Measurements from ENCODE around the gene TBC1D10B.

TBC1D10B gene

DNA sequence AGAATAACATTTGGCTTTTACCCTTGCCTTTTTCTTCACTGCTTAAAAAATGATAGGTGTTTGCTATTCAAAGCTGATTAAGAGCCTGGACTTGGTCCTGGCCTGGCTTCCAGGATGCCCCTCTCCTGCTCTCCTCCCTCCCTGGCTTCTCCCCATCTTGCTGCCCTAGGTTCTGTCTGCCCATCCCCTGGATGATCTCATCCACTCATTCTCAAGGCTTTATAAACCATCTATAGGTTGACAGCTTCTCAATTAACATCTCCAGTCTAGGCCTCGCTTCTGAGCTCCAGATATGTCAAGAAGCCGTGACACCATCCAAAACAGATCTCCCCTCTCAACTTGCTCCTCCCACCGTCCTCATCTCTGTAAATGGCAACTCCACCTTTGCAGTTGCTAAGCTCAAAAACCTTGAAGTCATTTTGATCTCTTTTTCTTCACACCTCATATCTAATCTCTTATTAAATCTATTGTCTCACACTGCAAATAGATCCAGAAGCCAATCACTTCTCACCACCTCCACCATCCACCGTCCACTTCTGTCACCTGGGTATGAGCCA is 45.8 kb upstream of the TBC1D10B start:
- ChIA-PET POLR2A (no interaction called here), CTCF (interaction anchor here (1.1 to 1.4 kb wide), 4 partner anchors 11 to 48 kb away, joined by 3 to 4 read pairs (median 4); partner anchors contain the start of gene DCTPP1)
- no peak overlapping the region for H3K27ac ChIP-seq (ENCODE audit: insufficient read depth in 1 of 2, low read depth in 1 of 2, low read length in 2 of 2, poor library complexity in 1 of 2, severe bottlenecking in 2 of 2)
- H3K4me1 ChIP-seq (ENCODE audit: control extremely low read depth in 1 of 4, control insufficient read depth in 4 of 4, insufficient read depth in 4 of 4, low read length in 3 of 4): peaks cover 0 to 32% (median 22%) of the 10 kb centered on the region in 4 experiments
- no peak for DNase-seq
- H3K9me3 ChIP-seq (ENCODE audit: control extremely low read depth in 1 of 5, control insufficient read depth in 4 of 5, insufficient read depth in 2 of 5, low read depth in 1 of 5, low read length in 4 of 5): no peaks in the 10 kb centered on the region
- H3K27me3 ChIP-seq (replicated peaks in 2 of 5; ENCODE audit: control insufficient read depth in 4 of 5, insufficient read depth in 5 of 5, low read length in 4 of 5): no peaks in the 10 kb centered on the region
- H3K36me3 ChIP-seq (ENCODE audit: control insufficient read depth in 4 of 4, insufficient read depth in 4 of 4, low read length in 3 of 4): peaks cover 3 to 46% (median 4%) of the 10 kb centered on the region in 4 experiments
- 95% methylated on average over 4 of the region's 4 CpGs for WGBS (ENCODE audit: insufficient coverage)
- no peak overlapping the region for H3K4me3 ChIP-seq (ENCODE audit: control insufficient read depth in 1 of 7, extremely low read depth in 1 of 7, insufficient read depth in 4 of 7, low read depth in 2 of 7, low read length in 6 of 7)

- no peak for DNase-seq
- CTCF ChIA-PET: interaction anchor here (0.6 to 1.3 kb wide), 3 partner anchors 19 to 231 kb away, joined by 3 to 7 read pairs (median 3); partner anchors contain the start of genes CORO1A, SEPTIN1 and ZNF48
- Histone ChIP-seq H3K27ac (ENCODE audit: insufficient read depth in 1 of 2, low read depth in 1 of 2, low read length in 2 of 2, poor library complexity in 1 of 2, severe bottlenecking in 2 of 2) (no peak overlapping the region), H3K4me1 (ENCODE audit: control extremely low read depth in 1 of 4, control insufficient read depth in 4 of 4, insufficient read depth in 4 of 4, low read length in 3 of 4) (peaks cover 0 to 40% (median 28%) of the 10 kb centered on the region in 4 experiments), H3K4me3 (ENCODE audit: control insufficient read depth in 1 of 7, extremely low read depth in 1 of 7, insufficient read depth in 4 of 7, low read depth in 2 of 7, low read length in 6 of 7) (no peak overlapping the region), H3K36me3 (ENCODE audit: control insufficient read depth in 4 of 4, insufficient read depth in 4 of 4, low read length in 3 of 4) (peaks cover 3 to 39% (median 3%) of the 10 kb centered on the region in 4 experiments), H3K27me3 (replicated peaks in 2 of 5; ENCODE audit: control insufficient read depth in 4 of 5, insufficient read depth in 5 of 5, low read length in 4 of 5) (no peaks in the 10 kb centered on the region), H3K9me3 (ENCODE audit: control extremely low read depth in 1 of 5, control insufficient read depth in 4 of 5, insufficient read depth in 2 of 5, low read depth in 1 of 5, low read length in 4 of 5) (no peaks in the 10 kb centered on the region)
- POLR2A ChIA-PET: no interaction called here
- WGBS (ENCODE audit: insufficient coverage): 95% methylated on average over 3 of the region's 5 CpGs
Observed at GRCh38 chr16:30414159-30414558, 43.9 kb upstream of the TBC1D10B start.

- Histone ChIP-seq H3K4me3 (ENCODE audit: control insufficient read depth in 1 of 7, extremely low read depth in 1 of 7, insufficient read depth in 4 of 7, low read depth in 2 of 7, low read length in 6 of 7) (no peak overlapping the region), H3K36me3 (ENCODE audit: control insufficient read depth in 4 of 4, insufficient read depth in 4 of 4, low read length in 3 of 4) (peaks cover 3 to 36% (median 3%) of the 10 kb centered on the region in 4 experiments), H3K9me3 (ENCODE audit: control extremely low read depth in 1 of 5, control insufficient read depth in 4 of 5, insufficient read depth in 2 of 5, low read depth in 1 of 5, low read length in 4 of 5) (no peaks in the 10 kb centered on the region), H3K27ac (ENCODE audit: insufficient read depth in 1 of 2, low read depth in 1 of 2, low read length in 2 of 2, poor library complexity in 1 of 2, severe bottlenecking in 2 of 2) (no peak overlapping the region), H3K4me1 (ENCODE audit: control extremely low read depth in 1 of 4, control insufficient read depth in 4 of 4, insufficient read depth in 4 of 4, low read length in 3 of 4) (peaks cover 0 to 42% (median 31%) of the 10 kb centered on the region in 4 experiments), H3K27me3 (replicated peaks in 2 of 5; ENCODE audit: control insufficient read depth in 4 of 5, insufficient read depth in 5 of 5, low read length in 4 of 5) (no peaks in the 10 kb centered on the region)
- no peak for DNase-seq
- ChIA-PET CTCF (interaction anchor here (0.6 to 8.0 kb wide), 2 partner anchors 17 to 33 kb away, joined by 5 to 97 read pairs; partner anchors contain the start of gene ZNF48), POLR2A (interaction anchor here (0.6 kb wide), 3 partner anchors 84 to 606 kb away, joined by 4 to 7 read pairs (median 4); no protein-coding TSS in a partner anchor)
- 92% methylated on average over 4 of the region's 6 CpGs for WGBS (ENCODE audit: insufficient coverage)
Observed at GRCh38 chr16:30413112-30413806, 43.0 kb upstream of the TBC1D10B start.

DNA sequence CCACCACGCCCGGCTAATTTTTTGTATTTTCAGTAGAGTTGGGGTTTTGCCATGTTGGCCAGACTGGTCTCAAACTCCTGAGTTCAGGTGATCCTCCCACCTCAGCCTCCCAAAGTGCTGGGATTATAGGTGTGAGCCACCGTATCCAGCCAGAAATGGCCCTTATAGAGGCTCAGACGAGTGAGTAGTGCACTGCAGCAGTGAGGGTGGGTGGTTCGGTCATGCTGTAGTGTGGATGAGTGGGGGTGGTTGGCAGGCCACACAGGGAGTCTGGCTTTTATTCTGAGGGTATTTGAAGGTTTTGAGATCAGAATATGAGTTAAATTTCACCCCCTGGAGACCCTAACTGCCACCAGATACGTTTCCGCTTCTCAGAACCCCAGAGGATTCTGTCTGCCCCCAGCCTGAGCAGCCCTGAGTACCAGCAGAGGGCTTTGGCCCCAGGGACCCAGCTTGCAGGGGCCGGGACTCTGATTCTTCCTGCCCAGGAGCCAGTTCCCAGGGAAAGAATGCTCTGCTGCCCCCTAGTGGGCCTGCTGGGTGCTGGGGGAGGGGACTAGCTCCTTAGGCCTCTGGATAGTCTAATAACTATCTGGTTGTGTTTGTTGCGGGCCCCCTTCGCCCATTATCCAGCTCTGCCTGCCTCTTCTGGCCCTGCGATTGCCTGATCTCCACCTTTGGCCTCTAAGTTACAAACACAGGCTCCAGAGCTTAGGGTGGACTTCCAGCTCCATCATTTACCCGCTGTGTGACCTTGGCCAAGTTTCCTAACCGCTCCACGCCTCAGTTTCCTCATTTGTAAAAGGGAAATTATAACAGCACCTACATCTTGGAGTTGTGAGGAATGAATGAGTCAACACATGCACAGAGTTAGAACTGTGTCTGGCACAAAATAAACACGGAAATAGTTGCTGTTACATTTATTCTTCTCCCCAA is 39.1 kb upstream of the TBC1D10B start:
- CTCF ChIA-PET: interaction anchor here (0.6 to 8.0 kb wide), 21 partner anchors 9 to 237 kb away, joined by 3 to 97 read pairs (median 5); partner anchors contain the start of genes CD2BP2, DCTPP1, SEPTIN1 and TBC1D10B
- 53% methylated on average over 14 of the region's 15 CpGs for WGBS (ENCODE audit: insufficient coverage)
- Histone ChIP-seq H3K4me1 (ENCODE audit: control extremely low read depth in 1 of 4, control insufficient read depth in 4 of 4, insufficient read depth in 4 of 4, low read length in 3 of 4) (peaks cover 3 to 42% (median 29%) of the 10 kb centered on the region in 4 experiments), H3K4me3 (ENCODE audit: control insufficient read depth in 1 of 7, extremely low read depth in 1 of 7, insufficient read depth in 4 of 7, low read depth in 2 of 7, low read length in 6 of 7) (no peak overlapping the region), H3K36me3 (ENCODE audit: control insufficient read depth in 4 of 4, insufficient read depth in 4 of 4, low read length in 3 of 4) (peaks cover 3 to 25% (median 3%) of the 10 kb centered on the region in 4 experiments), H3K9me3 (ENCODE audit: control extremely low read depth in 1 of 5, control insufficient read depth in 4 of 5, insufficient read depth in 2 of 5, low read depth in 1 of 5, low read length in 4 of 5) (no peaks in the 10 kb centered on the region), H3K27me3 (replicated peaks in 2 of 5; ENCODE audit: control insufficient read depth in 4 of 5, insufficient read depth in 5 of 5, low read length in 4 of 5) (no peaks in the 10 kb centered on the region), H3K27ac (ENCODE audit: insufficient read depth in 1 of 2, low read depth in 1 of 2, low read length in 2 of 2, poor library complexity in 1 of 2, severe bottlenecking in 2 of 2) (no peak overlapping the region)
- peak; percentile 91 to 94 (median 92) for DNase-seq
- POLR2A ChIA-PET: interaction anchor here (0.9 to 1.1 kb wide), 3 partner anchors 9 to 22 kb away, joined by 3 read pairs; partner anchors contain the start of gene ZNF48

- POLR2A ChIA-PET: interaction anchor here (1.2 to 1.6 kb wide), 3 partner anchors 12 to 37 kb away, joined by 4 to 6 read pairs (median 5); partner anchors contain the start of genes TBC1D10B and ZNF48
- peak overlapping the region in 1 of 2 experiments; percentile 75 for H3K27ac ChIP-seq (ENCODE audit: insufficient read depth in 1 of 2, low read depth in 1 of 2, low read length in 2 of 2, poor library complexity in 1 of 2, severe bottlenecking in 2 of 2)
- peaks cover 2 to 10% (median 3%) of the 10 kb centered on the region in 4 experiments for H3K36me3 ChIP-seq (ENCODE audit: control insufficient read depth in 4 of 4, insufficient read depth in 4 of 4, low read length in 3 of 4)
- WGBS (ENCODE audit: insufficient coverage): 30% methylated on average over 9 of the region's 19 CpGs
- CTCF ChIA-PET: interaction anchor here (1.2 to 8.0 kb wide), 6 partner anchors 12 to 55 kb away, joined by 3 to 97 read pairs (median 14); partner anchors contain the start of genes SEPTIN1, TBC1D10B and ZNF48
- H3K4me1 ChIP-seq (ENCODE audit: control extremely low read depth in 1 of 4, control insufficient read depth in 4 of 4, insufficient read depth in 4 of 4, low read length in 3 of 4): peaks cover 3 to 42% (median 29%) of the 10 kb centered on the region in 4 experiments
- H3K27me3 ChIP-seq (replicated peaks in 2 of 5; ENCODE audit: control insufficient read depth in 4 of 5, insufficient read depth in 5 of 5, low read length in 4 of 5): no peaks in the 10 kb centered on the region
- H3K4me3 ChIP-seq (ENCODE audit: control insufficient read depth in 1 of 7, extremely low read depth in 1 of 7, insufficient read depth in 4 of 7, low read depth in 2 of 7, low read length in 6 of 7): peak overlapping the region; percentile 56 to 81 (median 76)
- DNase-seq: no peak
- no peaks in the 10 kb centered on the region for H3K9me3 ChIP-seq (ENCODE audit: control extremely low read depth in 1 of 5, control insufficient read depth in 4 of 5, insufficient read depth in 2 of 5, low read depth in 1 of 5, low read length in 4 of 5)
Observed at GRCh38 chr16:30407804-30408534, 37.7 kb upstream of the TBC1D10B start.

All from common myeloid progenitor, CD34-positive (primary cell).